Endodermal cell (in vitro differentiated cells): ENCODE results near the gene RBPJL. TPM values are rescaled to one million over a fixed set of nuclear protein-coding genes. Genes with fewer than 3 reads are reported as not detected.

Experiments
- DNase-seq: peaks from one replicate; pipeline ENCODE4 v3.0.0-alpha.2; 2017
- H3K27ac ChIP-seq: 2 replicates; pipeline ENCODE4 v1.5.1; 2013; ENCODE audit warnings: mild to moderate bottlenecking, low read depth, low read length, moderate library complexity
- H3K27me3 ChIP-seq: 2 replicates; pipeline ENCODE4 v1.6.1; 2013; ENCODE audit warnings: mild to moderate bottlenecking, low read length, moderate library complexity; ENCODE audit not compliant: insufficient read depth, control insufficient read depth, poor library complexity, severe bottlenecking
- H3K36me3 ChIP-seq: 2 replicates; pipeline ENCODE4 v1.7.0; 2013; ENCODE audit warnings: mild to moderate bottlenecking, low read length, moderate library complexity; ENCODE audit not compliant: control insufficient read depth, insufficient read depth
- H3K4me1 ChIP-seq: one replicate; pipeline ENCODE4 v1.7.0; 2013; ENCODE audit warnings: low read length; ENCODE audit not compliant: control insufficient read depth, insufficient read depth
- H3K4me3 ChIP-seq: 2 replicates; pipeline ENCODE4 v1.5.1; 2013; ENCODE audit warnings: mild to moderate bottlenecking, low read length, moderate library complexity
- H3K9ac ChIP-seq: 2 replicates; pipeline ENCODE4 v1.6.1; 2013; ENCODE audit warnings: mild to moderate bottlenecking, low read length, moderate library complexity; ENCODE audit not compliant: poor library complexity, severe bottlenecking; ENCODE audit errors: extremely low read depth
- H3K9me3 ChIP-seq: 2 replicates; pipeline ENCODE4 v1.6.1; 2013; ENCODE audit warnings: mild to moderate bottlenecking, low read length, moderate library complexity; ENCODE audit not compliant: control insufficient read depth
- H3K27ac Mint-ChIP-seq: 2 replicates; pipeline ENCODE4 v1.8.0; 2020; ENCODE audit warnings: mixed read lengths
- H3K27me3 Mint-ChIP-seq: 2 replicates; pipeline ENCODE4 v1.8.0; 2021; ENCODE audit warnings: mild to moderate bottlenecking, mixed read lengths; ENCODE audit not compliant: insufficient read depth
- H3K36me3 Mint-ChIP-seq: 2 replicates; pipeline ENCODE4 v1.8.0; 2020; ENCODE audit warnings: low read depth, mixed read lengths
- H3K4me1 Mint-ChIP-seq: 2 replicates; pipeline ENCODE4 v1.8.0; 2020; ENCODE audit warnings: mixed read lengths
- H3K4me3 Mint-ChIP-seq: 2 replicates; pipeline ENCODE4 v1.8.0; 2020; ENCODE audit warnings: mild to moderate bottlenecking, moderate library complexity, mixed read lengths
- H3K9me3 Mint-ChIP-seq: 2 replicates; pipeline ENCODE4 v1.8.0; 2020; ENCODE audit warnings: mild to moderate bottlenecking, mixed read lengths
- CTCF ChIP-seq: fragments of 200-600 bp; sonication (generic); conservative IDR thresholded peaks from 2 replicates; pipeline ENCODE4 v1.5.0; 2021; ENCODE audit warnings: antibody characterized with exemption, mild to moderate bottlenecking
- WGBS, 2 experiments: methylation state at CpG; one replicate each; pipeline versions ENCODE4 v1.1.5 to v1.1.7; 2013; ENCODE audit warnings: missing lambda C conversion rate in 2 of 2, mixed read lengths in 1 of 2; ENCODE audit not compliant: insufficient coverage in 1 of 2, insufficient read length in 1 of 2; 5-methylcytosine and 5-hydroxymethylcytosine counted together
- total RNA-seq, 2 donors: library from RNA; stranded (reverse); fragmentation: NEBNext Ultra II Directional in 1 of 2; extraction: Animal tissue kit (Norgen Biotek cat#: 25700) in 1 of 2; gene quantifications; 2 replicates in 1 of 2; 3 replicates in 1 of 2; pipeline ENCODE4 v1.2.1, GENCODE V29; 2021

RBPJL gene
- total RNA-seq, 2 donors from 2014 or later: not detected

DNA sequence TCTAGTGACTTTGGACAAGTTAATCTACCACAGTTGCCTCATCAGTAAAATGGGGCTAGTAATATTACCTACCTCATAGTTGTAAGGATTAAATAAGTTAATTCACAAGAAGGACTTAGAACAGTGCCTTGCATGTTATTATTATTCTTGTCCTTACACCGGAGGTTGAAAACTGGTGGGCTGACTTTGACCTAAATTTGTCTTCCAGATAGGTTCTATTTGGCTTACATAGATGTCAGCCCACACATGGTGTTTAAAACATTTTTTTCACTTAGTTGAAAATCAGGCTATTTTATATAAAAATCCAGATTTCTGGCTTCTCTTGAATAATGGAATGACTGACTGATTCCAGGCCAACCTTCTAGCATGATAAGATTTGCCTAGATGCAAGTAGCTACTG, 59.6 kb downstream of the RBPJL start:
- no peaks in the 10 kb centered on the region for H3K9me3 Mint-ChIP-seq
- TF ChIP-seq CTCF: no peak
- H3K27ac Mint-ChIP-seq: no peak overlapping the region
- no peaks in the 10 kb centered on the region for H3K27me3 Mint-ChIP-seq
- Histone ChIP-seq H3K9me3 (no peaks in the 10 kb centered on the region), H3K27me3 (no peaks in the 10 kb centered on the region), H3K36me3 (peaks cover 48% of the 10 kb centered on the region), H3K4me3 (no peak overlapping the region), H3K4me1 (peaks cover 10% of the 10 kb centered on the region), H3K27ac (no peak overlapping the region), H3K9ac (no peak overlapping the region)
- peaks cover 28% of the 10 kb centered on the region for H3K36me3 Mint-ChIP-seq
- 100% methylated on average over 1 of the region's 1 CpG; no CpG with 5 or more reads in 1 of the 2 experiments for WGBS, 2 experiments
- no peak overlapping the region for H3K4me3 Mint-ChIP-seq
- no peak for DNase-seq
- H3K4me1 Mint-ChIP-seq: peaks cover 17% of the 10 kb centered on the region

DNA sequence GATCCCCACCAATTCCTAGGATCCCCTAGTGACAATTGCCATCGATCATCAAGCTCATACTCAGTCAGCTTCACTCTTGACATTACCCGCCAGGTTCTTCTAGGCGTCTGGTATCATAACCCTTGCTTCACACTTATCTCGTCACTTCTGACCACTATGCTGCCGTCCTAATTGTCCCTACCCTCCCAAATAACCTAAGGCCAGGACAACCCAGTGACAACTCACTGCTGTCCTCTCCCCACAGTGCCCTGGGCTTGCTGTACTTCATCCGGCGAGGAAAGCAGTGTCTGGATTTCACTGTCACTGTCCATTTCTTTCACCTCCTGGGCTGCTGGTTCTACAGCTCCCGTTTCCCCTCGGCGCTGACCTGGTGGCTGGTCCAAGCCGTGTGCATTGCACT, 60.0 kb downstream of the RBPJL start:
- no peaks in the 10 kb centered on the region for H3K9me3 ChIP-seq
- no peak overlapping the region for H3K4me3 Mint-ChIP-seq
- H3K4me1 Mint-ChIP-seq: peaks cover 17% of the 10 kb centered on the region
- no peaks in the 10 kb centered on the region for H3K27me3 Mint-ChIP-seq
- no peak overlapping the region for H3K4me3 ChIP-seq
- peaks cover 28% of the 10 kb centered on the region for H3K36me3 Mint-ChIP-seq
- no peak overlapping the region for H3K27ac ChIP-seq
- no peak overlapping the region for H3K9ac ChIP-seq
- peaks cover 10% of the 10 kb centered on the region for H3K4me1 ChIP-seq
- no peak for DNase-seq
- no peak overlapping the region for H3K27ac Mint-ChIP-seq
- no peak for TF ChIP-seq CTCF
- H3K9me3 Mint-ChIP-seq: no peaks in the 10 kb centered on the region
- no peaks in the 10 kb centered on the region for H3K27me3 ChIP-seq
- 91 to 93% methylated on average over 10 to 11 of the region's 11 CpGs for WGBS, 2 experiments
- H3K36me3 ChIP-seq: peaks cover 52% of the 10 kb centered on the region

DNA sequence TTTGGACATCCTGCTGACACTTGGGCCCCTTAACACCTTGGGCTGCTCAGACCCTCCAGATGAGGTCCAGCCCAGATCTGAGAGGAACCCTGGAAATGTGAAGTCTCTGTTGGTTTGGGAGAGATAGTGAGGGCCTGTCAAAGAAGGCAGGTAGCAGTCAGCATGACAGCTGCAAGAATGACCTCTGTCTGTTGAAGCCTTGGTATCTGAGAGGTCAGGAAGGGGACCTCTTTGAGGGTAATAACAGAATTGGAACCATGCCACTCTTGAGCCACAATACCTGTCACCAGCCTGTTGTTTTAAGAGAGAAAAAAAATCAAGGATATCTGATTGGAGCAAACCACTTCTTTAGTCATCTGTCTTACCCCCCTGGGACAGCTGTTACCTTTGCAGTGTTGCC, 60.5 kb downstream of the RBPJL start:
- H3K4me1 ChIP-seq: peaks cover 10% of the 10 kb centered on the region
- TF ChIP-seq CTCF: no peak
- H3K9me3 ChIP-seq: no peaks in the 10 kb centered on the region
- H3K27ac Mint-ChIP-seq: no peak overlapping the region
- peaks cover under 1% of the 10 kb centered on the region for H3K27me3 Mint-ChIP-seq
- H3K9ac ChIP-seq: no peak overlapping the region
- no peak overlapping the region for H3K27ac ChIP-seq
- H3K4me1 Mint-ChIP-seq: peaks cover 17% of the 10 kb centered on the region
- no peak overlapping the region for H3K4me3 ChIP-seq
- H3K4me3 Mint-ChIP-seq: no peak overlapping the region
- no peaks in the 10 kb centered on the region for H3K9me3 Mint-ChIP-seq
- H3K36me3 ChIP-seq: peaks cover 53% of the 10 kb centered on the region
- peaks cover 28% of the 10 kb centered on the region for H3K36me3 Mint-ChIP-seq
- DNase-seq: no peak
- H3K27me3 ChIP-seq: no peaks in the 10 kb centered on the region

Other genes starting within 250 kb of the RBPJL start
- gene KCNS1, start 205.7 kb upstream of the RBPJL start, total RNA-seq: 1 to 10 TPM in 1 of 2 donors, under 1 TPM in 1; 0.18 to 1.5 TPM
- not detected for gene WFDC5, start 191.7 kb upstream of the RBPJL start, total RNA-seq
- gene WFDC12, start 182.4 kb upstream of the RBPJL start, total RNA-seq: not detected
- not detected for gene PI3, start 131.9 kb upstream of the RBPJL start, total RNA-seq
- gene SEMG1, start 99.8 kb upstream of the RBPJL start, total RNA-seq: under 1 TPM in 1 of 2 donors, not detected in 1; 0.46 TPM
- gene SEMG2, start 85.5 kb upstream of the RBPJL start, total RNA-seq: not detected
- gene SLPI, start 52.3 kb upstream of the RBPJL start, total RNA-seq: not detected
- under 1 TPM; 0.20 to 0.46 TPM for gene MATN4, start 1.5 kb downstream of the RBPJL start, total RNA-seq
- gene SDC4, start 41.6 kb downstream of the RBPJL start, total RNA-seq: 100 to 1,000 TPM in 1 of 2 donors, 10 to 100 TPM in 1; 78.0 to 118 TPM
- gene SYS1, start 56.3 kb downstream of the RBPJL start, total RNA-seq: 10 to 100 TPM; 22.1 to 23.8 TPM
- gene TP53TG5, start 71.5 kb downstream of the RBPJL start, total RNA-seq: 1 to 10 TPM; 2.0 to 2.4 TPM
- 10 to 100 TPM; 63.2 to 69.1 TPM for gene DBNDD2, start 101.4 kb downstream of the RBPJL start, total RNA-seq
- gene PIGT, start 109.3 kb downstream of the RBPJL start, total RNA-seq: 10 to 100 TPM; 83.3 to 90.1 TPM
- 100 to 1,000 TPM; 304 to 580 TPM for gene WFDC2, start 162.9 kb downstream of the RBPJL start, total RNA-seq
- gene SPINT3, start 208.8 kb downstream of the RBPJL start, total RNA-seq: not detected
- not detected for gene WFDC6, start 232.6 kb downstream of the RBPJL start, total RNA-seq
- gene EPPIN, start 240.6 kb downstream of the RBPJL start, total RNA-seq: under 1 TPM in 1 of 2 donors, not detected in 1; 0.18 TPM